GM18505 (cell line): ENCODE results near the gene GADD45B.
A peak's percentile ranks its signal among the peaks of the same experiment; 100 is the strongest.
"Not testable (repeated sequence)": the region's sequence is repeated elsewhere in the genome, so short reads cannot be mapped to it uniquely, and the experiment has no call there.

Experiments
- ATAC-seq: cut with Tn5 transposase; IDR thresholded peaks from one replicate; pipeline ENCODE4 v1.9.1; 2021; ENCODE audit not compliant: unreplicated experiment
- POLR2A ChIP-seq: IDR thresholded peaks from 4 replicates; pipeline ENCODE4 v1.6.1; 2011; ENCODE audit warnings: borderline replicate concordance; ENCODE audit not compliant: insufficient read depth, insufficient read length; ENCODE audit errors: extremely low read depth

The GADD45B gene

GRCh38 chr19:2454199-2454961 is 21.5 kb upstream of the GADD45B start:
- TF ChIP-seq POLR2A = no peak

GRCh38 chr19:2454962-2455850 is 20.7 kb upstream of the GADD45B start:
- no peak for TF ChIP-seq POLR2A
- ATAC-seq = no peak

More at GRCh38 chr19:2454199-2454961, 21.5 kb upstream of the GADD45B start:
- no peak for ATAC-seq

GRCh38 chr19:2455851-2456570 is 19.9 kb upstream of the GADD45B start:
- no peak for TF ChIP-seq POLR2A
- ATAC-seq = peak; percentile 40

- ATAC-seq = no peak
- no peak for TF ChIP-seq POLR2A
Measured at GRCh38 chr19:2457394-2458037, 18.4 kb upstream of the GADD45B start.

GRCh38 chr19:2458054-2458453 is 17.9 kb upstream of the GADD45B start:
- no peak for ATAC-seq
- TF ChIP-seq POLR2A = no peak

- not testable (repeated sequence) for ATAC-seq
Measured at GRCh38 chr19:2458776-2459175, 17.2 kb upstream of the GADD45B start.

- ATAC-seq = no peak
- no peak for TF ChIP-seq POLR2A
Measured at GRCh38 chr19:2460245-2460644, 15.7 kb upstream of the GADD45B start.

GRCh38 chr19:2461751-2462634 is 13.9 kb upstream of the GADD45B start:
- TF ChIP-seq POLR2A = peak; percentile 53
- no peak for ATAC-seq

GRCh38 chr19:2462635-2463421 is 13.1 kb upstream of the GADD45B start:
- TF ChIP-seq POLR2A = no peak
- no peak for ATAC-seq

- ATAC-seq = not testable (repeated sequence)
Measured at GRCh38 chr19:2463694-2464093, 12.2 kb upstream of the GADD45B start.

- TF ChIP-seq POLR2A = no peak
- ATAC-seq = no peak
Measured at GRCh38 chr19:2464389-2464788, 11.5 kb upstream of the GADD45B start.

GRCh38 chr19:2468596-2468995 is 7.3 kb upstream of the GADD45B start:
- TF ChIP-seq POLR2A = no peak
- ATAC-seq = no peak
